ENCODE data around the gene BZW1.
"Not testable (repeated sequence)": the region's sequence is repeated elsewhere in the genome, so short reads cannot be mapped to it uniquely, and the experiment has no call there.

The BZW1 gene

DNA sequence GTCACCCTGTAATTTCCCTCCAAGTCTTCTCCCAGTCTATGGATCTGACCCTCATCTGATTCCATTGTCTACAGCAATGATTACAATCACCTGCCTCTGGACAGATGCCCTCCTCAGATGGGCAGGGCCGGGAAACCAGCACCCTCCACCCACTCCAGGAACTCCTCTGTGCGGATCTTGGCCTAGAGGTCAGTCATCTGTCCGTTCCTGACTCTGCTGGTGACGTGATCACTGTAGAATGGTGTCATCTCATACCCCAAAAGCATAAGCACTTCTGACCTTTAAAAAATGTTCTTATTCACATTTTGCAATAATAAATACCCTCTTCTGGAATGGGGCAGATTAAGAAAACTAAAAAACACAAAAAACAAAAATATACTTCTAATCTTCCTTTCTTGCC, 29.5 kb upstream of the BZW1 start:
- no peaks in the 10 kb centered on the region for H3K36me3 ChIP-seq (ENCODE audit: insufficient read depth, low read length)
- no peaks in the 10 kb centered on the region for H3K4me1 ChIP-seq (ENCODE audit: insufficient read depth, low read length)
- no peak overlapping the region for H3K9ac ChIP-seq (ENCODE audit: low read depth, low read length)
- no peaks in the 10 kb centered on the region for H3K9me3 ChIP-seq (ENCODE audit: control insufficient read depth, insufficient read depth, low read length)

DNA sequence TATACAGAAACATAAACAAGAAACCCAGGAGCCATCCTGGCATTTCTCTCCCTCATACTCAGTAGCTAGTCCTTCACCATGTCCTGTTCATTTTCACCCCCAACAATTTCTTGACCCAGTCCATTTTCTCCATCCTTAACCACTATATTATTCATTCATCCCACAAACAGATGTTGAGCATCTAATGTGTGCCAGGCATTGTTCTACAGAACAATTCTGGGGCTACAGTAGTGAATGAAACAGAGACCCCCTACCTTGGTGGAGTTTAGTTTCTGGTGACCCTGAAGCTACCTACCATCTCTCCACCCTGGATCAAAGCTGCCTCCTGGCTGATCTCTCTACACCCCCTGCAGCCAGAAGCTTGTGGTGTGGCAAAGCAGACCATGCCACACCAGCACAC, 27.5 kb upstream of the BZW1 start:
- H3K4me1 ChIP-seq (ENCODE audit: insufficient read depth, low read length), result no peaks in the 10 kb centered on the region
- no peak overlapping the region for H3K9ac ChIP-seq (ENCODE audit: low read depth, low read length)
- H3K36me3 ChIP-seq (ENCODE audit: insufficient read depth, low read length), result no peaks in the 10 kb centered on the region
- no peaks in the 10 kb centered on the region for H3K9me3 ChIP-seq (ENCODE audit: control insufficient read depth, insufficient read depth, low read length)

GRCh38 chr2:200786423-200786822, 25.3 kb upstream of the BZW1 start:
- Histone ChIP-seq H3K9me3 (ENCODE audit: control insufficient read depth, insufficient read depth, low read length) (no peaks in the 10 kb centered on the region), H3K4me1 (ENCODE audit: insufficient read depth, low read length) (peaks cover 6% of the 10 kb centered on the region; the same call in 1 of the 2 replicates), H3K9ac (ENCODE audit: low read depth, low read length) (no peak overlapping the region), H3K36me3 (ENCODE audit: insufficient read depth, low read length) (no peaks in the 10 kb centered on the region)

DNA sequence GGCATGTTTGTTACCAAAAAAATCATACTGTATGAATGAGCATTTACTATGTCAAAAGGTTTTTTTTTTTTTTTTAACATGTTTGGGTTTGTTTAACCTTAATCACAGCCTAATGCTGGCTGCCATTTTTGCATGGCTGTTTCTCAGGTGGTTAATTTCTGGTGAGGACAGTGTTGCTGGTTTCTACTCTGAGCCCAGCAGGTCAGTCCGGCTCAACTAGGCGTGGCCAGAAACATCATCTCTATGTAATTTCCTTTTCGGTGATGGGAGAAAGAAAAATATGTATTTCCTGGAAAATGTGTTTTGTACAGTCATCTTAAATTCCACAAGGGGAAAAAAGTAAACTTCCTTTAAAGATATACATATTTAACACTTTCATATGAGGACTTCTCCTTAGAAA, 24.9 kb upstream of the BZW1 start:
- H3K36me3 ChIP-seq (ENCODE audit: insufficient read depth, low read length), result no peaks in the 10 kb centered on the region
- no peaks in the 10 kb centered on the region for H3K9me3 ChIP-seq (ENCODE audit: control insufficient read depth, insufficient read depth, low read length)
- peaks cover 6% of the 10 kb centered on the region; the same call in 1 of the 2 replicates for H3K4me1 ChIP-seq (ENCODE audit: insufficient read depth, low read length)
- H3K9ac ChIP-seq (ENCODE audit: low read depth, low read length), result no peak overlapping the region

DNA sequence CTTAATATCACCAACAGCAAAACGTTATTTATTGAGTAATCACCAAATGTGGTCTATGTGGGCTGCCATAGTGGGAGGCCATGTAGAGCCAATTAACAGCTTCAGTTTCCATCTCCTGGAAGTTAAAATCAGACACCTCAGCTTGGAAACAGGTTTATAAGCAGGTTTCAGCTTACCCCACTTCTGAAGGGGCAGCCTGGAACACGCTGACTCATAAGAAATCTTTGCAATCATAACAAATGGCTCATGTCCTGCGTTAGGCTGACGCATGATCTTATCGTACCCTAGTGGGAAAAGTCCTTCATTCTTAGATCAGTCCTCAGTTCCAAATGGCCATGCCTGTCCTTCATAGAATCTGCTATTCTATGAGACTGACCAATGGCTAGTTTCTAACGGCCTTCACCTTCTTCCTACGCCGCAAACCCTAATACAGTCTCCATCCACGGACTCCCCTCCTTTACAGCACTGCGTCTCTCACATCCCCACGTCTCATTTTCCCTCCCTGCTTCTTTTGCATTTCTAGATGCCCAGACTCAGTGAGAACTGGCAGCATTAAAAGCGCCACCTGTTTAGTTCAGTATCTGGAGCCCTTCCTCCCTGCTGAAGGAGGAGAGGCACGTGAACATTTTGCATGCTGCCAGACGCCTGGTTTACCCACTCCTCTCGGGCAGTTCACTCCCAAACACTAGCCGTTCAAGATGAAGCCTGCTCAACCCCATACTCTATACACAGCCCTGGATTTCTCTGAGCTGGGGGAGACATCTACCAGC, 24.2 kb upstream of the BZW1 start:
- Histone ChIP-seq H3K9ac (ENCODE audit: low read depth, low read length) (no peak overlapping the region), H3K36me3 (ENCODE audit: insufficient read depth, low read length) (no peaks in the 10 kb centered on the region)

GRCh38 chr2:200788121-200788718, 23.5 kb upstream of the BZW1 start:
- Histone ChIP-seq H3K4me1 (ENCODE audit: insufficient read depth, low read length) (peaks cover 6% of the 10 kb centered on the region; the same call in 1 of the 2 replicates), H3K9ac (ENCODE audit: low read depth, low read length) (no peak overlapping the region), H3K9me3 (ENCODE audit: control insufficient read depth, insufficient read depth, low read length) (no peaks in the 10 kb centered on the region), H3K36me3 (ENCODE audit: insufficient read depth, low read length) (no peaks in the 10 kb centered on the region)

More for the DNA sequence above, 24.2 kb upstream of the BZW1 start:
- Histone ChIP-seq H3K9me3 (ENCODE audit: control insufficient read depth, insufficient read depth, low read length) (no peaks in the 10 kb centered on the region), H3K4me1 (ENCODE audit: insufficient read depth, low read length) (peaks cover 6% of the 10 kb centered on the region; the same call in 1 of the 2 replicates)

- no peak overlapping the region for H3K9ac ChIP-seq (ENCODE audit: low read depth, low read length)
- H3K4me1 ChIP-seq (ENCODE audit: insufficient read depth, low read length), result peaks cover 6% of the 10 kb centered on the region; the same call in 1 of the 2 replicates
- H3K9me3 ChIP-seq (ENCODE audit: control insufficient read depth, insufficient read depth, low read length), result no peaks in the 10 kb centered on the region
- no peaks in the 10 kb centered on the region for H3K36me3 ChIP-seq (ENCODE audit: insufficient read depth, low read length)
Measured at GRCh38 chr2:200790185-200790584, 21.5 kb upstream of the BZW1 start.

DNA sequence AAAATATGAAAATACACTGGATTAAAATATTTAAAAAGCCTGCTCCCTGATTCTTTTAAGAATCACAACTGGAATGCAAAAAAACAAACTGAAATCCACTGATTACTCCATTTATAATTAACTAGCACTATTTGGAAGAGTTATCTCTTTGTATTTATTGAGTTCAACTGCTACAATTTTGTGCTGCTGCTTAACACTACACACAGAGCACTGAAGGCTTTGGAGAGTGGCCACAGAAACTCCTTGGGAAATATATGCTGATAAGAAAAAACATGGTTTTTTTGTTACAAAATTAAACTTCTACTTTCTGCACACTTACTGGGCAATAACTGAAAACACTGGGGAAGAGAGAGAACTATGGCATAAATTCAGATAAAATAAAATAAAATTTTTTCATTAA, 19.8 kb upstream of the BZW1 start:
- Histone ChIP-seq H3K4me1 (ENCODE audit: insufficient read depth, low read length) (peaks cover 6% of the 10 kb centered on the region; the same call in 1 of the 2 replicates), H3K36me3 (ENCODE audit: insufficient read depth, low read length) (no peaks in the 10 kb centered on the region), H3K9ac (ENCODE audit: low read depth, low read length) (no peak overlapping the region), H3K9me3 (ENCODE audit: control insufficient read depth, insufficient read depth, low read length) (no peaks in the 10 kb centered on the region)

DNA sequence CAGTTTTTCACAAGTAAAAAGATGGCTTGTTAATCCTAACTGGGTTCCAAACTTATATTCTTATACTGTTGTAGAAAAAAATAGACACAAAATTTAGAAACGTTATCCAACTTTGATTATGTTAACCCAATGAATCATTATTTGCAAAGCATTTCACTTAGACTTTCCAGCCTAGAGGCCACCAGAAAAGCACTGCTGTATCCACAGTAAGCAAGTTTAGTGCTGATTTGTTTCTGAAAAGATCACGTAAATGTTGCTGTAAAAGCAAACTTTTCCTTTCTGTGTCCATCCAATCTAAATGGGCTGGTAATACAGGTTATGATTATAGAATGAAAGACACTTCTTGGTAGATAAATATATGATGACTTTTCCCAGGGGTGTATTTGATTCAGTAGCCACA, 17.6 kb upstream of the BZW1 start:
- Histone ChIP-seq H3K4me1 (ENCODE audit: insufficient read depth, low read length) (peaks cover 6% of the 10 kb centered on the region; the same call in 1 of the 2 replicates), H3K9ac (ENCODE audit: low read depth, low read length) (no peak overlapping the region), H3K9me3 (ENCODE audit: control insufficient read depth, insufficient read depth, low read length) (no peaks in the 10 kb centered on the region), H3K36me3 (ENCODE audit: insufficient read depth, low read length) (no peaks in the 10 kb centered on the region)

DNA sequence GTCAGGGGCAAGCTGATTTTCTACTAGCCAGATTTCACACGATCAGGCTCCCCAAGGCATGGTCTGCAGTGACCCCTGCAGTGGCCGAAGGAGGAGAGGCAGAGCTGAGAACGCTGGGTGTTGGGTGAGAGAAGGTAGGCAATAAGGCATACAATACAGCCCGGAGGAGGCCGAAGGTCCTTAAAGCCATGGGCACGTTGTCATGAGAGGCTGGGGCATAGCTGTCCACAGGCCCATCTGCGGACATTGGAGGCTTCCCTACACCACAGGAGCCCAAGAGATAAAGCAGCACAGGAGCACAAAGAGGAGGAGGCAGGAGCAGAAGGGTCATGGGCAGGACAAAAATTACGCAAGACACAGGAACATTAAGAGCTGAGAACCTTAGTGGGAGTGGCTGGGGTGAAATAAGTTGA, 16.7 kb upstream of the BZW1 start:
- H3K36me3 ChIP-seq (ENCODE audit: insufficient read depth, low read length), result no peaks in the 10 kb centered on the region
- H3K4me1 ChIP-seq (ENCODE audit: insufficient read depth, low read length), result peaks cover 6% of the 10 kb centered on the region; the same call in 1 of the 2 replicates
- no peaks in the 10 kb centered on the region for H3K9me3 ChIP-seq (ENCODE audit: control insufficient read depth, insufficient read depth, low read length)
- H3K9ac ChIP-seq (ENCODE audit: low read depth, low read length), result no peak overlapping the region

GRCh38 chr2:200796561-200796960, 15.1 kb upstream of the BZW1 start:
- Histone ChIP-seq H3K9ac (ENCODE audit: low read depth, low read length) (no peak overlapping the region), H3K4me1 (ENCODE audit: insufficient read depth, low read length) (no peaks in the 10 kb centered on the region), H3K9me3 (ENCODE audit: control insufficient read depth, insufficient read depth, low read length) (no peaks in the 10 kb centered on the region), H3K36me3 (ENCODE audit: insufficient read depth, low read length) (no peaks in the 10 kb centered on the region)

GRCh38 chr2:200797242-200797770, 14.4 kb upstream of the BZW1 start:
- Histone ChIP-seq H3K4me1 (ENCODE audit: insufficient read depth, low read length) (no peaks in the 10 kb centered on the region), H3K36me3 (ENCODE audit: insufficient read depth, low read length) (no peaks in the 10 kb centered on the region), H3K9me3 (ENCODE audit: control insufficient read depth, insufficient read depth, low read length) (no peaks in the 10 kb centered on the region), H3K9ac (ENCODE audit: low read depth, low read length) (no peak overlapping the region)

DNA sequence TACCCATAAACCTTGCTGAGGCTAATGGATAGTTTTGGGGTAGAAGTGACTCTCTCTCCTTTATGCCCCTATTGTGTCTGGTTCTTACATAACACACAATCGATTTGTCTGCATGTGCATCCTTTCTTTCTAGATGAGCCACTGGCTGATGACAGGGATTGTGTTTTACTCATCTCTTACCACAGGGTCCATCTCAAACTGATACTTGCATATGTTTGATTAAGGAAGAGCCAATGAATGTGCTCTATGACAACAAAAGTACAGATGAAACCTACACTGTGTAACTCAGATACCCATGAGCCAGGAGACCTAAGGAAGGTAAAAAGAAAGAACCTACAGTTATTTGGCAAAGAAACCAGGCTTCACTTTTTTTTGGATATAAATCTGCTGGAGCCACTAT, 13.2 kb upstream of the BZW1 start:
- Histone ChIP-seq H3K36me3 (ENCODE audit: insufficient read depth, low read length) (no peaks in the 10 kb centered on the region), H3K9ac (ENCODE audit: low read depth, low read length) (no peak overlapping the region), H3K9me3 (ENCODE audit: control insufficient read depth, insufficient read depth, low read length) (no peaks in the 10 kb centered on the region), H3K4me1 (ENCODE audit: insufficient read depth, low read length) (no peaks in the 10 kb centered on the region)

- Histone ChIP-seq H3K9me3 (ENCODE audit: control insufficient read depth, insufficient read depth, low read length) (no peaks in the 10 kb centered on the region), H3K36me3 (ENCODE audit: insufficient read depth, low read length) (no peaks in the 10 kb centered on the region), H3K4me1 (ENCODE audit: insufficient read depth, low read length) (no peaks in the 10 kb centered on the region), H3K9ac (ENCODE audit: low read depth, low read length) (no peak overlapping the region)
Measured at GRCh38 chr2:200800458-200800857, 11.3 kb upstream of the BZW1 start.

- not testable (repeated sequence) for H3K4me1 ChIP-seq (ENCODE audit: insufficient read depth, low read length); H3K9ac ChIP-seq (ENCODE audit: low read depth, low read length); H3K36me3 ChIP-seq (ENCODE audit: insufficient read depth, low read length); H3K9me3 ChIP-seq (ENCODE audit: control insufficient read depth, insufficient read depth, low read length)
Measured at GRCh38 chr2:200801431-200801830, 10.3 kb upstream of the BZW1 start.
